ENCODE data around the gene SMG7.

DNA sequence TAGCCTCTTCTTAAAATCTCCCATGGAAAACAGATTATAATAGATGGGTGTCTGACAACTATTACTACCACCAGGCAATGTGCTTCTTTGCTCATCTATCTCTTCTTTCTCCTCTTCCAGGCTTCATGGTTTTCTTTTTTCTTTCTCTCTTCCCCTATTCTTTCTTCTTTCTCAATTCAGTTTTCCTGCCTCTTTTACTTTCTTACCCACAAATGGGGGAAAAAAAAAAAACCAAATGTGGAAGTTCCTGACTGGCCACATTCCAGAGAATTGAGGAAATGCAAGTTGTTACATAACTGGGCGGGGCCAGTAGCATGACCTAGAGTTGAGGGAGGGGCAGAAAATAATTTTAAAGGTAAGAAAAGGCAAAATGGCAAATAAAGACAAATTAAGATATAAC, 10.9 kb upstream of the SMG7 start:
- TF ChIP-seq POLR2A (IDR thresholded peaks at IDR 0.05): no peak
- TF ChIP-seq, protein P1, sequence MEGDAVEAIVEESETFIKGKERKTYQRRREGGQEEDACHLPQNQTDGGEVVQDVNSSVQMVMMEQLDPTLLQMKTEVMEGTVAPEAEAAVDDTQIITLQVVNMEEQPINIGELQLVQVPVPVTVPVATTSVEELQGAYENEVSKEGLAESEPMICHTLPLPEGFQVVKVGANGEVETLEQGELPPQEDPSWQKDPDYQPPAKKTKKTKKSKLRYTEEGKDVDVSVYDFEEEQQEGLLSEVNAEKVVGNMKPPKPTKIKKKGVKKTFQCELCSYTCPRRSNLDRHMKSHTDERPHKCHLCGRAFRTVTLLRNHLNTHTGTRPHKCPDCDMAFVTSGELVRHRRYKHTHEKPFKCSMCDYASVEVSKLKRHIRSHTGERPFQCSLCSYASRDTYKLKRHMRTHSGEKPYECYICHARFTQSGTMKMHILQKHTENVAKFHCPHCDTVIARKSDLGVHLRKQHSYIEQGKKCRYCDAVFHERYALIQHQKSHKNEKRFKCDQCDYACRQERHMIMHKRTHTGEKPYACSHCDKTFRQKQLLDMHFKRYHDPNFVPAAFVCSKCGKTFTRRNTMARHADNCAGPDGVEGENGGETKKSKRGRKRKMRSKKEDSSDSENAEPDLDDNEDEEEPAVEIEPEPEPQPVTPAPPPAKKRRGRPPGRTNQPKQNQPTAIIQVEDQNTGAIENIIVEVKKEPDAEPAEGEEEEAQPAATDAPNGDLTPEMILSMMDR (IDR thresholded peaks at IDR 0.05): no peak

Data from adrenal gland (tissue), 5 donors.